ENCODE results near the gene DNAJC16.
"Not testable (repeated sequence)": the region's sequence is repeated elsewhere in the genome, so short reads cannot be mapped to it uniquely, and the experiment has no call there.

Gene DNAJC16

DNA sequence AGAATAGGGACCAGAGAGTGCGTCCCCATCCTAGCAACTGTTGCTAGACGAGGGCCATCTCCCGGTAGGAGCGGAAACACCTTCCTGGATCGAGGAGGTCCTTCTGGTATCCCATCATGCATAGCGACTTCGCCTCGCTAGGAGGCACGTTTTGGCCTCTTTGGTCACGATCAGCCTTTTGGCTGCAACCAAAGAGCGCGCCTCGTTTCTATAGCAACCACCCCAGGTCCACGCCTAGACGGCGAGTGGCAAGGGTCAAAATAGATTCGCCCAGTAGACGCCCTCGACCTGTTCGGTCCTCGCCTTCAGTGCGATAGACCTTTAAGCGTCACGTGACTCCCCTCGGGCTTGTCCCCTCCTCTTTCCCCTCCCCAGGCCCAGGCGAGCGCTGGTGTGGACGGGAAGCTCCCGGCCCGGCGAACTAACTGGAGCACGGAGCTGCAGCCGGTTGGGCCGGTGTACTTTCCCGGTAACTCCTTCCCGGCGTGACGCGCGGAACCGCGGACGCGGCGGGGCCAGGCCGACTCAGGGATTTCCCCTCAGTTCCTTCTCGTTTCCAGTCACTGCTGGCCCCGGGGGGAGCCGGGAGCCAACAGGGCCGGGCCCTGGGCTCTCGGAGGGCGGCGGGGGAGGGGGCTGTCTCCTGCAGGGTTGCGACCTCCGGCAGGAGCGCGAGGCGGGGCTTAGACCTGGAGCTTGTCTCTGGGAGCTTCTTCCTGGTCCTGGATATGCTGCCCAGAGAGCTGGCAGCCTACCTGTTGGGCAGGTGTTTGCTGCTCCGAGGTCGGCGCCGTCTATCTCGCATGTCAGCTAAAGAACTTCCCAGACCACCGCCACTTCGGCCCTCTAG, at the start of gene DNAJC16:
DNAJC16 (plus strand) TSS at position 359 of the 850 bp plus-strand sequence. CDS start 2,258 bp downstream, outside the sequence.
- peak; percentile 100 for DNase-seq

- DNase-seq: no peak
Observed at GRCh38 chr1:15476927-15477326, 49.7 kb upstream of the DNAJC16 start.

- DNase-seq: no peak
Observed at GRCh38 chr1:15477646-15478212, 48.9 kb upstream of the DNAJC16 start.

- no peak for DNase-seq
Observed at GRCh38 chr1:15479654-15480347, 46.8 kb upstream of the DNAJC16 start.

- DNase-seq: not testable (repeated sequence)
Observed at GRCh38 chr1:15482455-15482854, 44.2 kb upstream of the DNAJC16 start.

DNA sequence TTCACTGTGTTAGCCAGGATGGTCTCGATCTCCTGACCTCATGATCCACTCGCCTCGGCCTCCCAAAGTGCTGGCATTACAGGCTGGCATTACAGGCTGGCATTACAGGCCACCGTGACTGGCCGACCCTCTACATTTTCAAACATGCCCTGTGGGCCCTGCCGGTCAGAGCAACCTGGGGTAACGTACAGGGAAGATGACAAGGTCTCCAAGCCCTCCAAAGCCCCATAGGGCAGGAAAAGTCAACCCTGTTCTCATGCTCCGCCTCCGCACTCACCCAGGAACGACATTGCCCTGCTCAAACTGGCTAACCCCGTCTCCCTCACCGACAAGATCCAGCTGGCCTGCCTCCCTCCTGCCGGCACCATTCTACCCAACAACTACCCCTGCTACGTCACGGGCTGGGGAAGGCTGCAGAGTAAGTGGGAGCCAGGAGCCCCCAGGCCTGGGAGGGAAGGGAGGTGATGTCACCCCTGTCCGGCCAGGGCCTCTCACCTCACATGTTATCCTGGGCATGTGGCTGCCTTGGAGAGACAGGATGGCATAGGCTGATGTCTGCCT, 43.6 kb upstream of the DNAJC16 start:
- not testable (repeated sequence) for DNase-seq

DNA sequence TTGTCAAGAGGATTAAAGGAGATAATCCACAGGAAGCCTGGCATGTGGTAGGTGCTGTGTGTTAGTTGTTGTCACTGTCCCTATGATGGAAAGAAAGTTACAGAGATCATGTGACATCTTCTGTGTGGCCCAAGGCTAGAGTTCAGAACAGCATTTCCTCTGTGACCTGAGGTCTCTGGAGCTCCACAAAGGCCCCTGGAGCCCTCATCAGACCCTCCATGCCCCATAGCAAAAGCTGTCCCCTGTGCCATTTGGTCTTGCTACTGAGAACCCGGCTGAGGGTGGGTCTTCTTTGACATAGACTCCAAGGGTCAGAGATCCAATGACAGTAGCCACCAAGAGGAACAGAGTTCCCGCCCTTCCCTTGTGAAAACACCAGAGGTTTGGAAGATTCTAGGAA, 42.7 kb upstream of the DNAJC16 start:
- no peak for DNase-seq

DNA sequence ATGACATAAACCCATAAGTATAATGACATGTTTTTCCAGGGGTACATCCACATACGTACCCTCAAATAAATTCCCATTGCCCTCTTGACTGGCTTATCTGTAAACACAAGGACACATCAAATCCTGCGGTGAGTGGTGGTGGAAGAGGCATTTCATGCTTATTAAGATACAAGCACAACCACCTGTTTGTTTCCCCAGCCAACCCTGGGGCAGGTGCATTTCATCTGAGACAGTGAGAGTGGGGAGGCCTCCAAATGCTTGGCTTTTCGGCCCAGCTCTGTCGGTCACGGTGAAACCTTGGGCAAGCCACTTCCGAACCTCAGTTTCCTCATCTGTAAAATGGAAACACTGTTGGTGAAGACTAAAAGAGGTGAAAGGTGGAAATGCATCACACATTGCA, 42.2 kb upstream of the DNAJC16 start:
- not testable (repeated sequence) for DNase-seq

GRCh38 chr1:15485636-15486035, 41.0 kb upstream of the DNAJC16 start:
- DNase-seq: no peak

DNA sequence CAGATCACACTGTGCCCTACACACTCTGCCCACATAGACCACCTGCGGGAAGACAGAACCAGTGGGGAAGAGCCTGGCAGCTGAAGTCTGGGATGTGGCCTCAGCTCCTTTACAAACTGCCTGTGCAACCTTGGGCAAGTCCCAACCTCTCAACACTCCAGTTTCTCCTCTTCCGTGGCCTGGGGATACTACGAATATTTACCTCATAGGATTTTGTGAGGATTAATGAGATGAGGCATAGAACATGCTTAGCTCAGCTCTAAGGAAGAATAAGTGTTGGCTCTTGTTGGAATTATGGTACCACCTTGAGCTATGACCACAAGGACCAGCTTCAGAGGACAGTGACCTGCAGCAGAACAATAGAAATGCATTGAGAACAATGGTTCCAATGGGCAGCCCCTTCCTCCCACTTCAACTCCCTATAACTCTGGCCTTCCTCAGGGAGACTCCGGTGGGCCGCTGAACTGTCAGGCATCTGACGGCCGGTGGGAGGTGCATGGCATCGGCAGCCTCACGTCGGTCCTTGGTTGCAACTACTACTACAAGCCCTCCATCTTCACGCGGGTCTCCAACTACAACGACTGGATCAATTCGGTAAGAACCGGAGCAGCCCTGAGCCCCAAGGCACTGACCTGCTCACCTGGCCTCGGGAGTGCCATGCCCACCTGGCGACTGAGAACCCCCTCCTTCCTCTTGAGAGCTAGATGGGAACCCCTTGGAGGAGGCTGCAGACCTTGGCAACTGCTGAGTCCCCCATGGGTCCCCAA, 39.6 kb upstream of the DNAJC16 start:
- not testable (repeated sequence) for DNase-seq

GRCh38 chr1:15488371-15488770, 38.3 kb upstream of the DNAJC16 start:
- DNase-seq: no peak

DNA sequence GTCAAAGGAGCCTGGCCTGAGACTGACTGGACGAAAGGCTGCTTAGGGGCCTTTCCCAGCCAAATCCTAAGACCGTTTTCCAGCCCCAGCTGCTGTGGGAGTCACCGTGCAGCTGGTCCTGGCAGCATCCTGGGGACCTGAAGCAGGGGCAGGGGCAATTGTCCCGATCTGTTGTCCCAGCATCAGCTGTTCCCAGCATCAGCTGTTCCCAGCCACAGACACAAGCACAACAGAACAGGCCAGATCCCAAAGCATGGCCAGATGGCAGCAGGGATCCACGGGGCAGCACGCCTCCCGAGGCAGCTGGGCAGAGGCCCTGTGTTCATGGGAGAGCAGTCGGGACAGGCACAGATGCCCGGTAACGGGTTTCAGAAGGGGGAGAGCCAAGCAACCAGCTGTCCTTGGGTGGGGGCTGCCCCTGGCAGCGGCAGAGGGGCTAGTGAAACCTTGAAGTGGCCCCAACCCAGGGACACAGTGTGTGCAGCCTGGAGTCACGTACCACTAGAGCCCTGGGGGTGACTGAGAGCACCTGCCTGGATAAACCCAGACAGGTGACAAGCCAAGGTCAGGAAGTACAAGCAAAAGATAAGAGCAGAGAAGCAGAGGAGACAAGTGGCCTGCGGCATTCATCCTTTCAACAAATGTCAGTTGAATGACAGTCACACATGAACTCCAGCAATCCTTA, 37.5 kb upstream of the DNAJC16 start:
- DNase-seq: peak; percentile 58

- DNase-seq: not testable (repeated sequence)
Observed at GRCh38 chr1:15491010-15491409, 35.6 kb upstream of the DNAJC16 start.

DNA sequence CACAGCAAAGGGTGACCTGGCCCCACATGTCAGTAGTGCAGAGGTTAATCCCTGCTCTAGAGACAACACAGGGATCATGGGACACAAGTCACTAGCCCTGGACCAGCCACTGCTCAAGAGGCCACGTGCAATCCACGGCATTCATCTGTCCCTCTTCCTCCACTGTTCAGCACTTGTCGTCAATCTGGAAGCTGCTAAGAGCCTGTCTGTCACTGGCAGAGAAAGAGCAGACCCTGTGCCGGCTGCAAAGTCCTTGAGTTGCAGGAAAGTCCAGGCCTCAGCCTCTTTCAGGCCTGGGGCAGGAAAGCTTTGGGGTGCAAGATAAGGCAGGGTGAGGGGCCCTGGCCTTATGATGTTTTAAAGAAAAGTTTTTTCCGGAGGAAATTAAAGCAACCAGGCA, 34.1 kb upstream of the DNAJC16 start:
- no peak for DNase-seq

DNA sequence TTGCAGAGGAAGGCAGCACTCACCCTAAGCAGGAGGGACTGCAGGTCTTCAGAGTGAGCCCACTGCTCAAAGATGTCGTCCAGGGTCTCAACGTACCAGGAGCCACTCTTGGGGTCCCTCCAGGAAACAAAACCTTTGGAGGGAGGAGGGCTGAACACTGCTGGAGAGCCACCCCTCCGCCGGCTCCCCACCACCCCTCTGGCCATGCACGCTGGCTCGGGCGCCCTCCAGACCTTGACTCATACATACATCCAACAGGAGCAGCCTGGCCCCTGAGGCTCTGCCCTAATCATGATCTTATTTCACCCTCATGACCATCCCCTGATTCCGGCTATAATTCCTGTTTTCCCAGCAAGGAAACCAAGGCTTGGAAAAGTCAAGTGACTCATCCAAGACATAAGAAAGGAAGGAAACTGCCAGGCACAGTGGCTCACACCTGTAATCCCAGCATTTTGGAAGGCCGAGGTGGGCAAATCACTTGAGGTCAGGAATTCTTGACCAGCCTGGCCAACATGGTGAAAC, 32.7 kb upstream of the DNAJC16 start:
- no peak for DNase-seq

- no peak for DNase-seq
Observed at GRCh38 chr1:15500184-15501178, 26.2 kb upstream of the DNAJC16 start.

DNA sequence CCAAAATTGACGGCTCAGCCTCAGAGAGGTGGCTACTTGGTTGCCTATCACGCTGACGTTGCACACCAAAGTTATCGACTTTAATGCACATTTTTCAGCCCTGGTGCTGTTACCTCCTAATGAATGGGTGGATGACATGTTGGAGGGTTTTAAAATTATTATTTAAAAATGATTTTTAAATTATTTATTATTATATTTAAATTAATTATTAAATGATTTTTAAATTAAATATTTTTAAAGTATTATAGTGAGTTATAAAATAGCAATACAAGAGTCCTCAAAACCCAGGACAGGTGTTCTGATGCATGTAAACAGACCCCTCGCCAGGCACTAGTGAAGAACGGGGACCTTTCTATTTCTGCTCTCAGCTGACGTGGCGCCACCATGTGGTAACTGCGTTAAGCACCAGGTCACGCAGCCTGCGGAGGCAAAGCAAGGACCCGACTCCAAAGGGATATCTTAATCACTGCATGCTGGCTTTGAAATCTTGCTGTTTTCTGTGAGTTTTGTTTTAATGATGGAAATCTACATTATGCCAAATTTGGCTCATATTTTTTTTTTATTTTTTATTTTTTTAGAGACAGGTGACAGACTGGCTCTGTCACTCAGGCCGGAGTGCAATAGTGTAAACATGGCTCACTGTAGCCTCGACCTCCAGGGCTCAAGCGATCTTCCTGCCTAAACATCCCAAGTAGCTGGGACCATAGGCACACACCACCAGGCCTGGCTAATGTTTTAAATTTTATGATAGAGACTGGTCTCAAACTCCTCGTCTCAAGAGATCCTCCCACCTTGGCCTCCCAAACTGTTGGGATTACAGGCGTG, 25.2 kb upstream of the DNAJC16 start:
- DNase-seq: peak; percentile 38

DNA sequence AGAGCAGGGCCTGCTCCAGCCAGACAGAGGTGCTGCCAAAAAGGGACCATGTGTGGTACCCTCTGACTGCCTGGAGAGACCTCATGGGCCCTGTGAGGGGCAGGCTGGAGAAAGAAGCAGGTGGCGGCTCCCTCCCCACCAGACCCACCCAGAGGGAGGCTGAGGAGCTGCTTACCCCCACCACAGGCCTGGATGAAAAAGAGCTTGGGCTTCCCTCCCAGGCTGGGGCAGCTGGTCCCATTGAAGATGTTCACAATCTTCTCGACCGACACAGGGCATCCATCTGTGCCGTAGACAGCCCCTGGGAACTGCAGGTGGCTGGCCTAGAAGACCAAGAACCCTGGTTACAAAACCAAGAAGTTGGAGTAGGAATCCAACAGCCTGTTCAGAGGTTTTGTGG, 22.2 kb upstream of the DNAJC16 start:
- DNase-seq: no peak

GRCh38 chr1:15506831-15507230, 19.8 kb upstream of the DNAJC16 start:
- DNase-seq: no peak

GRCh38 chr1:15507278-15507677, 19.4 kb upstream of the DNAJC16 start:
- no peak for DNase-seq

All from NCI-H1105 (cell line).